Activated CD4-positive, alpha-beta T cell treated with anti-CD3 and anti-CD28 coated beads, Interleukin-2, amount 10 ng/mL, durations not matched to agents 7 days and 5 days (primary cell): ENCODE results near the gene LKAAEAR1. TPM values are rescaled to one million over a fixed set of nuclear protein-coding genes. Genes with fewer than 3 reads are reported as not detected.
A peak's percentile ranks its signal among the peaks of the same experiment; 100 is the strongest.

Experiments
- CTCF ChIA-PET: fragments of 350-600 bp; sonication (Branson Sonifier 250); formaldehyde crosslinking; loops from one replicate; lab custom pipeline; 2021; ENCODE audit warnings: antibody characterized with exemption; lab: Charles Lee
- POLR2A ChIA-PET: fragments of 350-600 bp; sonication (Branson Sonifier 250); formaldehyde crosslinking; loops from one replicate; lab custom pipeline; 2021; ENCODE audit warnings: antibody characterized with exemption; lab: Charles Lee
- DNase-seq: peaks from one replicate; pipeline ENCODE4 v3.0.0-alpha.2; 2020
- H3K27ac Mint-ChIP-seq: one replicate; pipeline ENCODE4 v1.8.0; 2021; ENCODE audit warnings: mild to moderate bottlenecking, moderate library complexity, mixed read lengths
- H3K27me3 Mint-ChIP-seq: one replicate; pipeline ENCODE4 v1.8.0; 2021; ENCODE audit warnings: mixed read lengths
- H3K36me3 Mint-ChIP-seq: one replicate; pipeline ENCODE4 v1.8.0; 2021; ENCODE audit warnings: low read depth, mixed read lengths
- H3K4me1 Mint-ChIP-seq: one replicate; pipeline ENCODE4 v1.8.0; 2021; ENCODE audit warnings: mixed read lengths
- H3K4me3 Mint-ChIP-seq: one replicate; pipeline ENCODE4 v1.8.0; 2021; ENCODE audit warnings: mild to moderate bottlenecking, moderate library complexity, mixed read lengths
- H3K9me3 Mint-ChIP-seq: one replicate; pipeline ENCODE4 v1.8.0; 2021; ENCODE audit warnings: mixed read lengths
- total RNA-seq, 2 experiments: library from RNA; stranded (reverse); gene quantifications; one replicate each; pipeline ENCODE4 v1.2.3, GENCODE V29; 2021

The LKAAEAR1 gene
- total RNA-seq, 2 experiments from 2014 or later: 0.44 to 0.89 TPM

DNA sequence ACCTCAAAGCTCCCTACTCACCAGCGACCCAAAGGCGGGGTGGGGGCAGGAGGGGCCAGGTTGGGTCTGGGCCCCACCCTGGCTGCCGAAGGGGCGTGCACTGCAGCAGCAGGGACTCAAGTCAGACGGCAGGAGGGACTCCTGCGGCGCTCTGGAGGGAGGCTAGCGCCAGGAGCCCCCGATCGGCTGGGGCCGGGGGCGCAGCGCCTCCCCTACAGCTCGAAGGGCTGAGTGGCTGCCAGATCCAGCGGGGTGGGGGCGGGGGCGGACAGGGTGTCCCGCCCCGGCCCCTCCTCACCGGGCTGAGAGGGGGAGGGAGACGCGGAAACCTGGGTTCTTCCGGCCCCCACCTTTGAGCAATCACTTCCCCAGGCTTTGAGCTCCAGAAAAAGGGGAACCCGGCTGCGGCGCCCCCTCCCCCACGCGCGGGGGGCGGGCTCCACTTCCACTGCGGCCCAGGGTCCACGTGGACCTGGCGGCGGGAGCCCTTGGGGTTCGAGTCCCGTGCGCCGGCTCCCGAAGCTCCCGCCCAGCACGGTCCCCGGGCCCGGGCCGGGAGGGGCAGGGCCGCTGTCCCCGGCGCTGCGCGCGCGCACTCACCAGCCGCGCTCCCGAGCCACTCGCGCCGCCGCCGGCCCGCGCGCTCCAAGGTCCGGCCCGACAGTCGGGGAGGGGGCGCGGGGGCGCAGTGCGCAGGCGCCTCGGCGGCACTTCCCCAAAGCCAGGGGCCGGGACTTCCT lies 4.8 kb downstream of the LKAAEAR1 start, which contains the start of gene RGS19:
TSS of gene RGS19 (minus strand) at position 246 of the 740 bp plus-strand sequence. CDS start 2,632 bp downstream, outside the sequence.
- CTCF ChIA-PET: interaction anchor here (0.8 to 5.1 kb wide), 7 partner anchors 10 to 542 kb away, joined by 3 to 30 read pairs (median 5); no protein-coding TSS in a partner anchor
- Mint-ChIP-seq H3K36me3 (peaks cover 26% of the 10 kb centered on the region), H3K4me1 (peaks cover 50% of the 10 kb centered on the region), H3K27ac (peak within 1 kb of the TSS; percentile 83), H3K4me3 (peak within 1 kb of the TSS; percentile 90), H3K27me3 (peaks cover 12% of the 10 kb centered on the region), H3K9me3 (no peaks in the 10 kb centered on the region)
- POLR2A ChIA-PET: interaction anchor here (0.6 kb wide), 1 partner anchor 40 kb away, joined by 3 read pairs; no protein-coding TSS in a partner anchor
- peak; percentile 81 for DNase-seq

DNA sequence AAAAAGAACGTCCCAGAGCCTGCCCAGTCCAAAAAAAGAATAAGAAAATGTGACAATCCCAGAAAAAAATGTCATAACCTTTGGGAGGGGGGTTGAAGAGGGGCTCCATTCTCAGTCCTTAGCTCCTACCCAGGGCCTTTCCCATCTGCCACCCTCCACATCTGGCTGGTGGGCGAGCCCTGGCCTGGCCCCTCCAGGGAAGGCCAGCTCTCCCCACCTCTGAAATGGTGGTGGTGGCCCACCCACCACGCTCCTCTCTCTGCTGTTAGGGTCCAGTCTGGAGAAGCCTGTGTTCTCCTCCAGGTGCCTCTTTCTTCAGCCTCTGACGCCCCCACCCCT lies 5.3 kb downstream of the LKAAEAR1 start:
- DNase-seq: no peak
- Mint-ChIP-seq H3K27ac (peak overlapping the region; percentile 83), H3K4me1 (peaks cover 50% of the 10 kb centered on the region), H3K27me3 (peaks cover 9% of the 10 kb centered on the region), H3K36me3 (peaks cover 31% of the 10 kb centered on the region), H3K9me3 (no peaks in the 10 kb centered on the region), H3K4me3 (peak overlapping the region; percentile 90)
- ChIA-PET POLR2A (no interaction called here), CTCF (interaction anchor here (0.8 to 5.1 kb wide), 6 partner anchors 10 to 541 kb away, joined by 3 to 30 read pairs (median 8); no protein-coding TSS in a partner anchor)

DNA sequence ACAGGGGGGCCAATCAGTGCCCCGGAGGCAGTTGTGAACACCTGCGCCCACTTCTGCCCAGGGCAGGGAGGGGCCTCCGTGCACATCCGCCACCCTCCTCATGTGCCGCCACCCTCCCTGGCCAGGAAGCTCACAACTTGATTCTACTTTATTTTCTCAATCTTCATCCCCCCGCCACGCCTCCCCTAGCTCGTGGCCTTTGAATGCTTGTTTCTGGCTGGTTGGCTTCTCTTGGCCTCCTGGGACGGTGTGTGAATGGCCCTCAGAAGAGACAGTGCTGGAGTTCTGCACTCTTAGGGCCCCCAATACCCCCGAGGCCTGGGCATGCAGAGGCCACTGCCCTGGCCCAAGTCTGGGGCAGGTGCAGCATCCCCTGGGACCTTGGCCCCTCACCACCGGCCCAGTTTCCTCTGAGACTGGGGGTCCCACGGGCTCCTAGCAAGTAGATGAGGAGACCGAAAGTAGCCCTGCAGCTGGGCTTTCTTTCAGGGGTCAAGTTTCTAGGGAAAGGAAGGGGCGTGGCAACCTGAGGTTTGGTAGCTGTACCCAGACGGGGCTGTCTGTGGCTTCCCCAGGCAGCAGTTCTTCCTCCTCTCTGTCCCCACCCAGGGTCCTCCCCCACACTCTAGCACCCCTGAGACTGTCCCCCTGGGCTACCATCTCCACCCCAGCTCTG lies 6.2 kb downstream of the LKAAEAR1 start:
- DNase-seq: peak; percentile 77
- H3K27ac Mint-ChIP-seq: peak overlapping the region; percentile 83
- peaks cover 34% of the 10 kb centered on the region for H3K36me3 Mint-ChIP-seq
- H3K27me3 Mint-ChIP-seq: peaks cover 6% of the 10 kb centered on the region
- no peaks in the 10 kb centered on the region for H3K9me3 Mint-ChIP-seq
- POLR2A ChIA-PET: no interaction called here
- CTCF ChIA-PET: interaction anchor here (0.9 to 5.1 kb wide), 6 partner anchors 12 to 208 kb away, joined by 3 to 30 read pairs (median 6); no protein-coding TSS in a partner anchor
- peaks cover 50% of the 10 kb centered on the region for H3K4me1 Mint-ChIP-seq
- H3K4me3 Mint-ChIP-seq: peak overlapping the region; percentile 90

DNA sequence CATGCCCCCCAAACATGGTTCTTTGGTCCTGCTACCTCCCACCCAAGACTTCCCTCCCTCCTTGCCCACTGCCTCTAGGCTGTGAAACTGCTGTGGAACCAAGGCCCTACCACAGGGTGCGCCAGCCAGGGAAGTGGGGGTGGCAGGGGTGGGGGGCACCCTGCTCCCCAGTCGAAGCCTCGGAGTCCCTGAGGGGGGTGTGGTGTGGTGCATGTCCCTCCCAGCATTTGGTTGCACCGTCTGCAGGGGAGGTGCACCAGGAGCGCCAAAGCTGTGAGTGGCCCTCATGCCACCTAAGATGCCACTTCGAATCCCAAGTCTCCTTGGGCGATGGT lies 6.7 kb downstream of the LKAAEAR1 start:
- Mint-ChIP-seq H3K27me3 (peaks cover 6% of the 10 kb centered on the region), H3K4me3 (peak overlapping the region; percentile 90), H3K36me3 (peaks cover 35% of the 10 kb centered on the region), H3K9me3 (no peaks in the 10 kb centered on the region), H3K27ac (peak overlapping the region; percentile 83), H3K4me1 (peaks cover 48% of the 10 kb centered on the region)
- ChIA-PET POLR2A (no interaction called here), CTCF (interaction anchor here (0.9 to 5.1 kb wide), 7 partner anchors 10 to 208 kb away, joined by 3 to 30 read pairs (median 5); no protein-coding TSS in a partner anchor)
- no peak for DNase-seq

DNA sequence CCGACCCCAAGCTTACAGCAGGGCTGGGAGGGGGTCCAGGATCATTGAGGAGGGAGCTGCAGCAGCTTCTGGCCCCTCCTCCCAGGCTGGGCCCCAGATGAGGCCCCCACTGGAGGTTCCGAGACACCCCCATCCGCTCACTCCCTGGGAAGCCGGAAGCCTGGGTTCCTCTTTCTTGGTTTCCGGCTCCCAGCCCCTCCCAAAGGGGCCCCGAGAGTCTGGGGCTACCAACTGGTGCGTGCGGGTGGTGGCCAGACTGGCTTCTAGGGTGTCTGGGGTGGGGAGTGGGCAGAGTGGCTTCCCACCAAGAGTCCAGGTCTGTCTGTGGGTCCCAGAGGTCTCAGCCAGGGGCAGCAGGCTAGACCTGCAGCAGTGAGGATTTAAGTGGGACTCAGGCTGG lies 7.1 kb downstream of the LKAAEAR1 start:
- H3K27ac Mint-ChIP-seq: peak overlapping the region; percentile 82
- ChIA-PET POLR2A (no interaction called here), CTCF (interaction anchor here (0.6 to 5.1 kb wide), 6 partner anchors 8 to 122 kb away, joined by 3 to 30 read pairs (median 4); no protein-coding TSS in a partner anchor)
- H3K36me3 Mint-ChIP-seq: peaks cover 39% of the 10 kb centered on the region
- peaks cover 48% of the 10 kb centered on the region for H3K4me1 Mint-ChIP-seq
- no peaks in the 10 kb centered on the region for H3K9me3 Mint-ChIP-seq
- peak overlapping the region; percentile 90 for H3K4me3 Mint-ChIP-seq
- H3K27me3 Mint-ChIP-seq: peaks cover 5% of the 10 kb centered on the region
- peak; percentile 55 for DNase-seq

DNA sequence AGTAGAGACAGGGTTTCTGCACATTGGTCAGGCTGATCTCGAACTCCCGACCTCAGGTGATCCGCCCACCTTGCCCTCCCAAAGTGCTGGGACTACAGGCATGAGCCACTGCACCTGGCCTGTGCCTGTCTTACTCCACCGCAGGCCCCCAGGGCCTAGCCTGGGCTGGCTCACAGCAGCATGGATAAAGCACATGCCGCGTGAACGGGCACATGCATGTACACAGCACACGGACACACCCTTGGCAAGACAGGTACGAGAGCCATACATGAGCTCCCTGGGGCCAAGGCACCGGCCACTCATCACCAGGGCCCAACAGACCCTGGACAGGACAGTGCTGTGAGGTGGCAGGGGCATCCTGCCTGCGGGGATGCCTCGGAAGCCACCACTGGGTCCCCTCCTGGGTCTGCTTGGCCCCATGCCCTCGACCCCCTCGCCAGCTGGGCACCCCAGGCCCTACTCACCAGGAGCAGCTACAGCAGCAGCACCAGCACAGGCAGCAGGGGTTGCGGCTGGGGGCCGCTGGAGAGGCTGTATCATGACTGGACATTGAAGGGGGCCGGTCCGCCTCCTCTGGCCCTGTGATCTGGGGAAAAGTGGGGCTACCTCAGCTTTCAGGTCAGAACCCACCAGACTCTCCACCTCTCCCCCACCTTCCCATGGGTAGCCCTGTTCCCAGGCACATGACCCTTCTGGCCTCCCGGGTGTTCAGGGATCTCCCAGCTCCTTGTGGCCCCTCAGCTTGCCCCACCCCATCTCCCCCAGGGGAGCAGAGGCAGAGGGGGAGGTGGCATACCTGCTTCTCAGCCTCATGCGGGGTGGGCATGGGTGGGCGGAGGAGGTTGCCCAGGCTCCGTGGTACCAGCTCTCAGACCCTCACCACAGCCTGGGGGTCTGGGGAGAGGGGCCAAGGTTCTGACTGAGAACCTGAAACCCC lies 7.9 kb downstream of the LKAAEAR1 start:
- ChIA-PET POLR2A (no interaction called here), CTCF (interaction anchor here (0.6 to 5.1 kb wide), 7 partner anchors 9 to 121 kb away, joined by 3 to 30 read pairs (median 4); no protein-coding TSS in a partner anchor)
- DNase-seq: no peak
- peaks cover 42% of the 10 kb centered on the region for H3K4me1 Mint-ChIP-seq
- peak overlapping the region; percentile 31 for H3K27ac Mint-ChIP-seq
- H3K9me3 Mint-ChIP-seq: no peaks in the 10 kb centered on the region
- H3K36me3 Mint-ChIP-seq: peaks cover 44% of the 10 kb centered on the region
- peak overlapping the region; percentile 90 for H3K4me3 Mint-ChIP-seq
- no peaks in the 10 kb centered on the region for H3K27me3 Mint-ChIP-seq

DNA sequence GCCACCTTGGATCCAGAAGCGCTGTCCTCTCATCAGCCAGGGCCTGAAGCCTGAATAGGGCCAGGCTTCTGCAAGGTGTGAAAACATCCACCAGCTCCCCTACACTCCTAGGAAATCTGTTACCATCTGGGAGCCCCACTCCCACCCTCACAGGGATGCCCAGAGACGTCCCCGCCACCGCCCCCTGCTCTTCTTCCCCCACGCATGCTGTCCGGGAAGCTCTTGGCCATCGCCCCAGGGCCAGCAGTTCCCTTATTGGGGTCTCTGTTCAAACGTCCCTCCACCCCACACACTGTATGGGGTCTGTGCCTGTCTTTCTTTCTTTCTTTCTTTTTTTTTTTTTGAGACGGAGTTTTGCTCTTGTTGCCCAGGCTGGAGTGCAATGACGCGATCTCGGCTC lies 8.6 kb downstream of the LKAAEAR1 start:
- Mint-ChIP-seq H3K4me1 (peaks cover 38% of the 10 kb centered on the region), H3K4me3 (peak overlapping the region; percentile 63), H3K27me3 (no peaks in the 10 kb centered on the region), H3K36me3 (peaks cover 44% of the 10 kb centered on the region), H3K9me3 (no peaks in the 10 kb centered on the region), H3K27ac (peak overlapping the region; percentile 73)
- ChIA-PET CTCF (interaction anchor here (0.6 to 5.1 kb wide), 5 partner anchors 8 to 109 kb away, joined by 3 to 30 read pairs (median 3); no protein-coding TSS in a partner anchor), POLR2A (no interaction called here)
- no peak for DNase-seq

DNA sequence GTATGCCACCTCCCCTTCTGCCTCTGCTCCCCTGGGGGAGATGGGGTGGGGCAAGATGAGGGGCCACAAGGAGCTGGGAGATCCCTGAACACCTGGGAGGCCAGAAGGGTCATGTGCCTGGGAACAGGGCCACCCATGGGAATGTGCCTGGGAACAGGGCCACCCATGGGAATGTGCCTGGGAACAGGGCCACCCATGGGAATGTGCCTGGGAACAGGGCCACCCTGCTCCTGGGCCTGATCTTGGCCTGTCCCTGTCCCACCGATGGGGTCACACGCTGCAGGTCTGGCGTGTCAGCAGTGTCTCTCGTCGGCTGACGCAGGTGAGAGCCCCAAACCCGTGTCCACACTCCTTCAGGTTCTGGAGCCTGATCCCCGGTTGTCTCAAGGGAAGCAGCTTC lies 9.2 kb downstream of the LKAAEAR1 start:
- H3K4me3 Mint-ChIP-seq: no peak overlapping the region
- DNase-seq: no peak
- H3K27ac Mint-ChIP-seq: no peak overlapping the region
- peaks cover 44% of the 10 kb centered on the region for H3K36me3 Mint-ChIP-seq
- H3K27me3 Mint-ChIP-seq: no peaks in the 10 kb centered on the region
- H3K9me3 Mint-ChIP-seq: no peaks in the 10 kb centered on the region
- ChIA-PET CTCF (interaction anchor here (1.1 to 1.6 kb wide), 2 partner anchors 8 to 36 kb away, joined by 3 to 4 read pairs; no protein-coding TSS in a partner anchor), POLR2A (no interaction called here)
- peaks cover 33% of the 10 kb centered on the region for H3K4me1 Mint-ChIP-seq

DNA sequence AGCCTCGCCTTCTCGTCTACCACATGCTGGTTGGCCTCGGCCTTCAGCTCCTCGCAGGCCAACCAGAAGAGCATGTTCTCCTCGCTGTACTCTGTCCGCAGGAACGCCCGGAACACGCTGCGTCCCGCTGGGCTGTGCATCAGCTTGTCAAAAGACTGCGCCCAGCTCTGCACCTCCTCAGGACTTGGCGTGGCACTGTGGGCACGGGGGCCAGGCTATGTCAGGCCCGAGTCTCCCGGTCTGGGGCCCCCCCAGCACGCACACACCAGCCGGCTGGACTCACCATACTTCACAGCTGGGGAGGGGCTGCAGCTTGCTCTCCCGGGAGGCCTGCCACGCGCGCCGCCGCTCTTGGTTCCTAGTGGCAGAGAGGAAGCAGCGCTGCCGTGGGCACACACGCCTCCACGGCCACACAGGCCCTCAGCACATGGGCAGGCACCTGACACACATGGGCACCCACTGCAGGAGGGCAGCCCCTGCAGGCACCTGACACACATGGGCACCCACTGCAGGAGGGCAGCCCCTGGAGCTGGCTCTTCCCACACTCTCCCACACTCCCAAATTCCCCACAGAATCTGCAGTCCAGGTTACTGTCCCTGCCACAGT lies 9.9 kb downstream of the LKAAEAR1 start:
- Mint-ChIP-seq H3K4me1 (peaks cover 35% of the 10 kb centered on the region), H3K9me3 (no peaks in the 10 kb centered on the region), H3K27me3 (no peaks in the 10 kb centered on the region), H3K4me3 (no peak overlapping the region), H3K36me3 (peaks cover 44% of the 10 kb centered on the region), H3K27ac (no peak overlapping the region)
- CTCF ChIA-PET: interaction anchor here (0.6 to 1.6 kb wide), 4 partner anchors 7 to 182 kb away, joined by 3 to 4 read pairs (median 4); no protein-coding TSS in a partner anchor
- DNase-seq: no peak
- POLR2A ChIA-PET: no interaction called here

DNA sequence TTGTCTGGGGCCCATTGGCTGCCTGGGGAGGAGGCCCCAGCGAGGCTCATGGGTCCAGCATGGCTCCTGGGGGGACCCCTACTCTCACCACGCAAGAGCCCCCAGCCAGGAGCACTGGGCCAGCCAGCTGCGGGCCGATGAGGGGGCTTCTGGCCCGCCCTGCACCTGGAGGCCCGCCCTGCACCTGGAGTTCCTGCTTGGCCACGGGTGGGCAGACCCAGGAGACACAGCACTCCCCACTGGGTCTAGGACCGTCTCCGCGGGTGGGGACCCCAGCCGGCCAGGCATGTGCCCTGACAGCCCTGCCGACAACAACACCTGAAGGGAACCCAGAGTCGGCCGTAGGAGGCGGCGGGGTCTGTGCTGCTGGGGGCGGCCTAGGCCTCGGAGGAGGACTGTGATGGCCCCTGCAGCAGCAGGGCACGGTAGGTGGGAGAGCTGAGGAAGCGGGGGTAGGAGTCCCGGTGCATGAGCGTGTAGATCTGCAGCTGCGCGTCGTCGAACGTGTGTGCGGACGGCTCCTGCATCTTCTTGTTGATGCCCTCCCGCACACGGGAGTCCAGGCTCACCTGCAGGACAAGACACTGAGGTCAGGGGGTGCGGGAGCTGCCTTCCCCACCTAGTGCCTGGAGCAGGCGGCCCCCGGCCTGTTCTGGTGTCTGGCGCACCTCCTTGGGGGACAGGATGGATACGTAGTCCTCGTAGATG lies 10.6 kb downstream of the LKAAEAR1 start:
- peaks cover 39% of the 10 kb centered on the region for H3K36me3 Mint-ChIP-seq
- H3K4me1 Mint-ChIP-seq: peaks cover 39% of the 10 kb centered on the region
- no peak overlapping the region for H3K4me3 Mint-ChIP-seq
- no peak for DNase-seq
- H3K27me3 Mint-ChIP-seq: no peaks in the 10 kb centered on the region
- ChIA-PET POLR2A (no interaction called here), CTCF (interaction anchor here (1.0 to 1.6 kb wide), 2 partner anchors 9 to 35 kb away, joined by 3 to 4 read pairs; no protein-coding TSS in a partner anchor)
- H3K9me3 Mint-ChIP-seq: no peaks in the 10 kb centered on the region
- no peak overlapping the region for H3K27ac Mint-ChIP-seq

DNA sequence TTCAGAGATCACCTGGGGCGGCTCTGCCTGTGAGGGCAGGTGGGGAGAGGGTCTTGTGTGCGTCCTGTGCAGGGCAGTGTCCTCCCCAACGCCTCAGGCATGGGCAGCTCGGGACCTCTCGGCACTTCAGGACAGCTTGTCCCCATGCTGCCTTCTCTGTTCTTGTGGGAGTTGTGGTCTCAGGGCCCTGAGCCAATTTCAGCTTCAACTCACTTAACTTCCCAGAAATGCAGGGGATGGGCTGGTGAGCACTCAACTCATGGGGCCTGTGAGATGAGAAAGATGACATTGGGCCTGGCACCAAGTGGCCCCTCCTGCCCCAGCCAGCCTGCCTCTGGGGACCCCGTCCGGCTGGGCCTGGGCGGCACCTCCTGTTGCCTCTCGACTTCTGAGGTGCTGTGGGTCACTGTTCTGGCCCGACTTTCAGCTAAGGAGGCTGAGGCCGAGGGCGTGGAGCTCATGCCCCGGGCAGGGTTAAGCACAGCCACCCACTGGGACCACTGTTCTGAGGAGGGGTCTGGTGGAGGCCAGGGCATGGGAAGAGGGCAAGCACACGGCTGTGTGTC lies 11.6 kb downstream of the LKAAEAR1 start:
- peaks cover 34% of the 10 kb centered on the region for H3K36me3 Mint-ChIP-seq
- no peak overlapping the region for H3K27ac Mint-ChIP-seq

More for the DNA sequence above, 11.6 kb downstream of the LKAAEAR1 start:
- ChIA-PET CTCF (interaction anchor here (1.0 to 2.2 kb wide), 3 partner anchors 11 to 48 kb away, joined by 5 to 8 read pairs (median 6); partner anchors contain the start of gene LKAAEAR1), POLR2A (no interaction called here)
- DNase-seq: no peak
- H3K4me1 Mint-ChIP-seq: peaks cover 46% of the 10 kb centered on the region
- H3K27me3 Mint-ChIP-seq: no peaks in the 10 kb centered on the region
- no peak overlapping the region for H3K4me3 Mint-ChIP-seq
- no peaks in the 10 kb centered on the region for H3K9me3 Mint-ChIP-seq
